Smooth muscle cell (in vitro differentiated cells): ENCODE results near the gene NKD1. TPM values are rescaled to one million over a fixed set of nuclear protein-coding genes. Genes with fewer than 3 reads are reported as not detected.

Experiments
- DNase-seq: peaks from one replicate; lab custom pipeline; 2025; ENCODE audit not compliant: unreplicated experiment; lab: John Stamatoyannopoulos, UW
- H2AFZ ChIP-seq: fragments of 200-600 bp; sonication (generic); 2 replicates; pipeline ENCODE4 v1.6.0; 2016; ENCODE audit warnings: antibody characterized with exemption, low read depth, mild to moderate bottlenecking
- H3F3A ChIP-seq: fragments of 200-600 bp; sonication (generic); 2 replicates; pipeline ENCODE4 v1.6.0; 2017; ENCODE audit warnings: antibody characterized with exemption, low read depth
- H3K27ac ChIP-seq: fragments of 200-600 bp; sonication (generic); 2 replicates; pipeline ENCODE4 v1.5.1; 2016; ENCODE audit warnings: low read depth, mild to moderate bottlenecking
- H3K27me3 ChIP-seq: fragments of 200-600 bp; sonication (generic); 2 replicates; pipeline ENCODE4 v1.6.1; 2016; ENCODE audit warnings: low read depth, mild to moderate bottlenecking
- H3K36me3 ChIP-seq: fragments of 200-600 bp; sonication (generic); 2 replicates; pipeline ENCODE4 v1.5.1; 2016; ENCODE audit warnings: low read depth
- H3K4me1 ChIP-seq: fragments of 200-600 bp; sonication (generic); 2 replicates; pipeline ENCODE4 v1.5.1; 2016; ENCODE audit warnings: low read depth
- H3K4me2 ChIP-seq: fragments of 200-600 bp; sonication (generic); 2 replicates; pipeline ENCODE4 v1.6.0; 2016; ENCODE audit warnings: mild to moderate bottlenecking
- H3K4me3 ChIP-seq: fragments of 200-600 bp; sonication (generic); 2 replicates; pipeline ENCODE4 v1.5.1; 2016; ENCODE audit warnings: mild to moderate bottlenecking
- H3K79me2 ChIP-seq: fragments of 200-600 bp; sonication (generic); 2 replicates; pipeline ENCODE4 v1.6.0; 2016; ENCODE audit warnings: low read depth, mild to moderate bottlenecking
- H3K9ac ChIP-seq: fragments of 200-600 bp; sonication (generic); 2 replicates; pipeline ENCODE4 v1.6.0; 2016; ENCODE audit warnings: low read depth
- H3K9me3 ChIP-seq: fragments of 200-600 bp; sonication (generic); replicated peaks from 2 replicates; pipeline ENCODE4 v1.5.1; 2016; ENCODE audit warnings: low read depth
- H4K20me1 ChIP-seq: fragments of 200-600 bp; sonication (generic); 2 replicates; pipeline ENCODE4 v1.6.0; 2016; ENCODE audit warnings: low read depth
- CTCF ChIP-seq: fragments of 200-600 bp; sonication (generic); IDR thresholded peaks from 2 replicates; pipeline ENCODE4 v1.5.1; 2017; ENCODE audit warnings: borderline replicate concordance, mild to moderate bottlenecking, antibody characterized with exemption; ENCODE audit not compliant: insufficient read depth, poor library complexity, severe bottlenecking
- WGBS: methylation state at CpG from one replicate; pipeline ENCODE4 v1.1.7; 2016; ENCODE audit warnings: low lambda C conversion rate; 5-methylcytosine and 5-hydroxymethylcytosine counted together
- polyA plus RNA-seq: library from polyadenylated mRNA; unstranded; fragments of >200 nt; fragmentation: Nextera tagmentation; extraction: Ambion mirVana; gene quantifications from 2 replicates; pipeline ENCODE4 v1.2.1, GENCODE V29; 2016
- total RNA-seq: library from RNA; depleted of rRNA; stranded (reverse); fragments of >200 nt; gene quantifications from 2 replicates; pipeline ENCODE4 v1.2.3, GENCODE V29; 2014

Gene NKD1
- total and polyA plus RNA-seq, 2 experiments from 2014 or later: 4.5 to 18.8 TPM

DNA sequence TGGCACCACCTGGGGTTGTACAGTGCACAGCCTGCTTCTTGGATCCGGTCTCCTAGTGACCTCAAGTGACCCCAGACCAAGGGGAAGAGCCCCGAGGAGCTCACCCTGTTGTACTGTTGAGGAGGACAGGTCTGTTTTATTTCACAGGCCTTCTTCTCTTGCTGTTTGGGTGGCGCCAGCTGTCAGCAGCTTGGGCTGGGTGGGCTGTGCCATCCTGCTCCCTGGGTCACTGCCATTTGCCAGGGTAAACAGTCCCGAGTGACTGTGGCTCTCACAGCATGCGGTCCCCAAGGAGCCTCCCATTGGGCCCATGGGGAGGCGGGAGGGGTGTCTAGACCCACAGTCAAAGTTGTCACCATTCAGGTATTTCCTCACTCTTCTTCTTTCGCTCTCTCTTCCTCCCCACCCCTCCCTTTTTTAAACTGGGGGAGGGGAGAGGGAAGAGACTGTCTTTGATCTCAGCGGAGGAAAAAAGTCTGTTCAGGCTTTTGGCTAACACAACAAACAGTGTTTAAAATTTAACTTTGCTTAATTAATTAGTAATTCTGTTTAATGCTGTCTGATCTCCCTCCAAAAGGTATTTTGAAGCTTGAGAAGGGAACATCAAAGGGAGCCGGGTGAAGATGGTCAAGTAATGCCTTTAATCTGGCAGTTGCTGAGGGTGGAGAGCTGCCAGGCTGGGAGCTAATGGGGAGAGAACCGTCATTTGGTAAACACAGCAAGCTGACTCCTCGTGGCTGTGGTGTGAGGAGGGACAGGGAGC, 68.9 kb downstream of the NKD1 start:
- Histone ChIP-seq H3K4me1 (peaks cover 5% of the 10 kb centered on the region), H3K4me2 (peak overlapping the region; percentile 49), H3K36me3 (no peaks in the 10 kb centered on the region), H4K20me1 (no peaks in the 10 kb centered on the region), H3K9me3 (no peaks in the 10 kb centered on the region), H3K27me3 (no peaks in the 10 kb centered on the region), H3K27ac (peak overlapping the region; percentile 26), H3K4me3 (no peak overlapping the region), H3K79me2 (no peaks in the 10 kb centered on the region), H3K9ac (no peak overlapping the region), H3F3A (no peaks in the 10 kb centered on the region), H2AFZ (no peak overlapping the region)
- WGBS: 33% methylated on average over 11 of the region's 11 CpGs
- DNase-seq: no peak
- TF ChIP-seq CTCF: no peak

GRCh38 chr16:50617646-50618184, 69.5 kb downstream of the NKD1 start:
- Histone ChIP-seq H3K4me3 (no peak overlapping the region), H3K4me1 (peaks cover 5% of the 10 kb centered on the region), H3K9ac (no peak overlapping the region), H2AFZ (no peak overlapping the region), H3K4me2 (peak overlapping the region; percentile 49), H3K27ac (peak overlapping the region; percentile 26), H3F3A (no peaks in the 10 kb centered on the region), H3K79me2 (no peaks in the 10 kb centered on the region), H3K27me3 (no peaks in the 10 kb centered on the region), H3K36me3 (no peaks in the 10 kb centered on the region), H4K20me1 (no peaks in the 10 kb centered on the region), H3K9me3 (no peaks in the 10 kb centered on the region)
- TF ChIP-seq CTCF: no peak
- no peak for DNase-seq
- WGBS: 97% methylated on average over 2 of the region's 2 CpGs

DNA sequence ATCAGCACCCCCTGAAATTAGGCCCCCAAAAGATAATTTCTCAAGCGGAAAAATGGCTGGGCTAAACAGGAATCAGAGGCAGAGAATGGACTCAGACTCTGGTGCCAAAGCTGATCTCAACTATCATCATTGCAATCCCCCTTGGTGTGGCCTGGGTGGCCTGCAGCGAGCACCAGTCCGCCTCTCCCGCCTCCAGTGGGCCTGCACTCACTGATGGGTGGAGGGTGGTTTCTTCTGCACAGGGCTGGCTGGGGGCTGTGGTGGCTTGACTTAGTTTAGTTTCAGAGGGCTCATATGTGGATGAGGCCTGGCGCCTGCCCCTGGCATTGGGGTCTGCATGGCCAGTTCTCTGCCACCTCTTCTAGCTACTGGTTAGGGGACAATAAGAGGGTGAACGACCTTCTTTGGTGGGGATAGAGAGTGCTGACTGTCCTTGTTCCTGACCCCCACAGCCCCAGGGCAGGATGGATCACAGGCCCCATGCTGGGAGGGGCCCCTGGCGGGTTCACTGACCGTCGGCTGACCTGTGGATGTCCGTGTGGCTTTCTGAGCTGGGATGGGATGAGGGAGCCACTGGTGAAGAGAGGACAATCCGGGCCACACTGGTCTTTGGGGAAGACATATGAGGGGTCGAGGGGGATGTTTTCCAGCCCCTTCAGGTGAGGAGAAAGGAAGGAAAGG, 70.2 kb downstream of the NKD1 start:
- Histone ChIP-seq H3K9ac (no peak overlapping the region), H3K9me3 (no peaks in the 10 kb centered on the region), H3K79me2 (no peaks in the 10 kb centered on the region), H3K27me3 (no peaks in the 10 kb centered on the region), H2AFZ (no peak overlapping the region), H3K27ac (no peak overlapping the region), H3F3A (no peaks in the 10 kb centered on the region), H3K36me3 (no peaks in the 10 kb centered on the region), H3K4me1 (peaks cover 5% of the 10 kb centered on the region), H4K20me1 (no peaks in the 10 kb centered on the region), H3K4me2 (no peak overlapping the region), H3K4me3 (no peak overlapping the region)
- TF ChIP-seq CTCF: no peak
- DNase-seq: no peak
- 95% methylated on average over 12 of the region's 12 CpGs for WGBS
